ENCODE data around the gene EPN2. TPM values are rescaled to one million over a fixed set of nuclear protein-coding genes. Genes with fewer than 3 reads are reported as not detected.

EPN2 gene
- total RNA-seq, 1 experiment from 2014 or later, result 73.1 TPM

DNA sequence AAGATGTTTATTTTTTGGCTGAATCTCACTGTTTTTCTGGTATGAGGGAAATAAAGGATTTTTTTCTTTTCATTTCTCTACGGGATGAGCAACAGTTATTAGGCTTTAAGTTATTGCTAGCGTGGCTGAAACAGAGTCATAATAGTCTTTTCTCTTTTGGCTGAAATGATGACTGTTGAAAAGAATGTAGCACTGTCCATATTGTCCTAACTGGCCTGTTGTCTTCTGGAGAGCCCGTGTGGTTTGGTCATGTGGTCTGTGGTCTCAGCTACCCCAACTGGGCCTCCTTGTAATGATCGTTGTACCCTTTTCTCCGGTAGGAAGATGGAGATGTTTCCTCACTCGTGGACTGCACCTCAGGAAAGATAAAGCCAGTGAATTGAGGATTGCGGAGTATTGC is 36.6 kb downstream of the EPN2 start (continued):
- TF ChIP-seq, protein P1, sequence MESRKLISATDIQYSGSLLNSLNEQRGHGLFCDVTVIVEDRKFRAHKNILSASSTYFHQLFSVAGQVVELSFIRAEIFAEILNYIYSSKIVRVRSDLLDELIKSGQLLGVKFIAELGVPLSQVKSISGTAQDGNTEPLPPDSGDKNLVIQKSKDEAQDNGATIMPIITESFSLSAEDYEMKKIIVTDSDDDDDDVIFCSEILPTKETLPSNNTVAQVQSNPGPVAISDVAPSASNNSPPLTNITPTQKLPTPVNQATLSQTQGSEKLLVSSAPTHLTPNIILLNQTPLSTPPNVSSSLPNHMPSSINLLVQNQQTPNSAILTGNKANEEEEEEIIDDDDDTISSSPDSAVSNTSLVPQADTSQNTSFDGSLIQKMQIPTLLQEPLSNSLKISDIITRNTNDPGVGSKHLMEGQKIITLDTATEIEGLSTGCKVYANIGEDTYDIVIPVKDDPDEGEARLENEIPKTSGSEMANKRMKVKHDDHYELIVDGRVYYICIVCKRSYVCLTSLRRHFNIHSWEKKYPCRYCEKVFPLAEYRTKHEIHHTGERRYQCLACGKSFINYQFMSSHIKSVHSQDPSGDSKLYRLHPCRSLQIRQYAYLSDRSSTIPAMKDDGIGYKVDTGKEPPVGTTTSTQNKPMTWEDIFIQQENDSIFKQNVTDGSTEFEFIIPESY (IDR thresholded peaks at IDR 0.05; ENCODE audit: extremely low read depth, insufficient replicate concordance, low read length), result no peak
- TF ChIP-seq CEBPB (IDR thresholded peaks at IDR 0.05; ENCODE audit: low read depth) (no peak), ZNF274 (IDR thresholded peaks at IDR 0.05; ENCODE audit: low read depth, low read length) (no peak), ELF1 (IDR thresholded peaks at IDR 0.05; ENCODE audit: borderline replicate concordance, low read depth) (no peak), SRF (IDR thresholded peaks at IDR 0.05; ENCODE audit: low read depth) (no peak)
- TF ChIP-seq, protein P2, sequence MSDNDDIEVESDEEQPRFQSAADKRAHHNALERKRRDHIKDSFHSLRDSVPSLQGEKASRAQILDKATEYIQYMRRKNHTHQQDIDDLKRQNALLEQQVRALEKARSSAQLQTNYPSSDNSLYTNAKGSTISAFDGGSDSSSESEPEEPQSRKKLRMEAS (IDR thresholded peaks at IDR 0.05), result no peak

DNA sequence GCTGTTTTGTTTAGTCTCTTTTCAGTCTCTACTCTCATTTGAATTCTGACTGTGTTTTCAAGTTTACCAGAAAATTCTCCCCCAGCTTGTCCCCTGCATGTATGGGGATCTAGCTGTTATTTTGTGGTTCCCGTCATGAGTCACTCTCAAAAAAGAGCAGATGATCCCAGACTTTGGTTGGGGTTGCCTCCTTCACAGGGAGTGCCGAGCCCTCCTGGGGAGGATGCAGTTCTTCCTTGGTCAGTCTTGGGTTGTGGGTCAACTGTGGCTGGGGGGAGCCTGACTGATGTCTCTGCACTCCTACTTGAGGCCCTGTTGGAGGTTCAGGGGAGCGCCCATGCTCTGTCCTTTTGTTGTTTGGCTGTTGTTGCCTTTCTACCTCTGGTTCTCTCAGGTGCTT is 37.7 kb downstream of the EPN2 start:
- ChIA-PET RAD21 (ENCODE audit: low non-redundant PET in 1 of 2, low total read pairs in 2 of 2, uncharacterized antibody in 2 of 2, unreplicated experiment in 2 of 2) (no interaction called here), POLR2A (no interaction called here), CTCF (no interaction called here)
- Histone ChIP-seq H3K27me3 (ENCODE audit: insufficient read depth, low read length) (no peaks in the 10 kb centered on the region), H3K4me2 (ENCODE audit: low read length) (no peak overlapping the region), H3K4me1 (ENCODE audit: control insufficient read depth in 1 of 2, insufficient read depth in 2 of 2, low read length in 2 of 2) (no peaks in the 10 kb centered on the region), H3K79me2 (ENCODE audit: insufficient read depth, low read length) (peaks cover 70% of the 10 kb centered on the region), H4K20me1 (ENCODE audit: insufficient read depth) (no peaks in the 10 kb centered on the region; the same call in 1 of the 2 replicates), H3K4me3 (replicated peaks in 1 of 2; ENCODE audit: low read depth in 1 of 2, low read length in 2 of 2) (no peak overlapping the region), H3K27ac (ENCODE audit: low read depth, low read length) (no peak overlapping the region), H3K9me2 (ENCODE audit: insufficient read depth) (no peaks in the 10 kb centered on the region), H2AFZ (ENCODE audit: low read depth, low read length, poor library complexity, severe bottlenecking) (no peak overlapping the region), H3K9me3 (ENCODE audit: control insufficient read depth in 1 of 2, insufficient read depth in 1 of 2, low read depth in 1 of 2, low read length in 2 of 2) (no peaks in the 10 kb centered on the region), H3K9ac (ENCODE audit: low read length) (no peak overlapping the region), H3K36me3 (ENCODE audit: control insufficient read depth in 1 of 2, insufficient read depth in 2 of 2, low read length in 2 of 2) (peaks cover 3 to 8% of the 10 kb centered on the region in 2 experiments; a peak in 1 of 4 replicates)
- intact Hi-C loops (cut with micrococcal nuclease), result no loop called here
- TF ChIP-seq FOSL1 (IDR thresholded peaks at IDR 0.05; ENCODE audit: low read depth) (no peak), JUND (IDR thresholded peaks at IDR 0.05) (no peak), SIN3A (IDR thresholded peaks at IDR 0.05; ENCODE audit: low read depth) (no peak), EZH2phosphoT487 (IDR thresholded peaks at IDR 0.05; ENCODE audit: borderline replicate concordance) (no peak), YY1 (IDR thresholded peaks at IDR 0.05; ENCODE audit: extremely low read depth, insufficient replicate concordance, low read depth, low read length) (no peak), SP1 (IDR thresholded peaks at IDR 0.05; ENCODE audit: low read depth) (no peak), EZH2 (IDR thresholded peaks at IDR 0.05) (no peak), CEBPB (IDR thresholded peaks at IDR 0.05; ENCODE audit: low read depth) (no peak), ZNF274 (IDR thresholded peaks at IDR 0.05; ENCODE audit: low read depth, low read length) (no peak), RAD21 (IDR thresholded peaks at IDR 0.05; ENCODE audit: low read depth) (no peak), TCF7L2 (IDR thresholded peaks at IDR 0.05; ENCODE audit: borderline replicate concordance, extremely low read depth, insufficient read depth, insufficient read length) (no peak), CBX3 (IDR thresholded peaks at IDR 0.05; ENCODE audit: low read depth) (no peak)
- TF ChIP-seq, protein P3, sequence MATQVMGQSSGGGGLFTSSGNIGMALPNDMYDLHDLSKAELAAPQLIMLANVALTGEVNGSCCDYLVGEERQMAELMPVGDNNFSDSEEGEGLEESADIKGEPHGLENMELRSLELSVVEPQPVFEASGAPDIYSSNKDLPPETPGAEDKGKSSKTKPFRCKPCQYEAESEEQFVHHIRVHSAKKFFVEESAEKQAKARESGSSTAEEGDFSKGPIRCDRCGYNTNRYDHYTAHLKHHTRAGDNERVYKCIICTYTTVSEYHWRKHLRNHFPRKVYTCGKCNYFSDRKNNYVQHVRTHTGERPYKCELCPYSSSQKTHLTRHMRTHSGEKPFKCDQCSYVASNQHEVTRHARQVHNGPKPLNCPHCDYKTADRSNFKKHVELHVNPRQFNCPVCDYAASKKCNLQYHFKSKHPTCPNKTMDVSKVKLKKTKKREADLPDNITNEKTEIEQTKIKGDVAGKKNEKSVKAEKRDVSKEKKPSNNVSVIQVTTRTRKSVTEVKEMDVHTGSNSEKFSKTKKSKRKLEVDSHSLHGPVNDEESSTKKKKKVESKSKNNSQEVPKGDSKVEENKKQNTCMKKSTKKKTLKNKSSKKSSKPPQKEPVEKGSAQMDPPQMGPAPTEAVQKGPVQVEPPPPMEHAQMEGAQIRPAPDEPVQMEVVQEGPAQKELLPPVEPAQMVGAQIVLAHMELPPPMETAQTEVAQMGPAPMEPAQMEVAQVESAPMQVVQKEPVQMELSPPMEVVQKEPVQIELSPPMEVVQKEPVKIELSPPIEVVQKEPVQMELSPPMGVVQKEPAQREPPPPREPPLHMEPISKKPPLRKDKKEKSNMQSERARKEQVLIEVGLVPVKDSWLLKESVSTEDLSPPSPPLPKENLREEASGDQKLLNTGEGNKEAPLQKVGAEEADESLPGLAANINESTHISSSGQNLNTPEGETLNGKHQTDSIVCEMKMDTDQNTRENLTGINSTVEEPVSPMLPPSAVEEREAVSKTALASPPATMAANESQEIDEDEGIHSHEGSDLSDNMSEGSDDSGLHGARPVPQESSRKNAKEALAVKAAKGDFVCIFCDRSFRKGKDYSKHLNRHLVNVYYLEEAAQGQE (IDR thresholded peaks at IDR 0.05; ENCODE audit: low read depth), result no peak
- TF ChIP-seq, protein P4, sequence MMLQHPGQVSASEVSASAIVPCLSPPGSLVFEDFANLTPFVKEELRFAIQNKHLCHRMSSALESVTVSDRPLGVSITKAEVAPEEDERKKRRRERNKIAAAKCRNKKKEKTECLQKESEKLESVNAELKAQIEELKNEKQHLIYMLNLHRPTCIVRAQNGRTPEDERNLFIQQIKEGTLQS (IDR thresholded peaks at IDR 0.05), result no peak
- BruUV-seq (replicated peaks), result no TSS peak
- ATAC-seq, result no peak
- no peak for DNase-seq (ENCODE audit: low read depth, low spot score)
